Hepatocyte (in vitro differentiated cells): ENCODE measurements around the gene EGF. TPM values are rescaled to one million over a fixed set of nuclear protein-coding genes. Genes with fewer than 3 reads are reported as not detected.

Experiments
- DNase-seq: peaks from one replicate; pipeline ENCODE4 v3.0.0-alpha.2; 2016; ENCODE audit warnings: low spot score
- H2AFZ ChIP-seq: fragments of 200-600 bp; sonication (generic); 2 replicates; pipeline ENCODE4 v1.6.0; 2016; ENCODE audit warnings: antibody characterized with exemption, mild to moderate bottlenecking
- H3K27ac ChIP-seq: fragments of 200-600 bp; sonication (generic); 2 replicates; pipeline ENCODE4 v1.5.1; 2016; ENCODE audit warnings: mild to moderate bottlenecking
- H3K27me3 ChIP-seq: fragments of 200-600 bp; sonication (generic); 2 replicates; pipeline ENCODE4 v1.6.1; 2016
- H3K36me3 ChIP-seq: fragments of 200-600 bp; sonication (generic); replicated peaks from 2 replicates; pipeline ENCODE4 v1.5.1; 2016; ENCODE audit warnings: low read depth; ENCODE audit not compliant: insufficient read depth
- H3K4me1 ChIP-seq: fragments of 200-600 bp; sonication (generic); 2 replicates; pipeline ENCODE4 v1.5.1; 2016; ENCODE audit warnings: mild to moderate bottlenecking, moderate library complexity; ENCODE audit not compliant: insufficient read depth
- H3K4me2 ChIP-seq: fragments of 200-600 bp; sonication (generic); 2 replicates; pipeline ENCODE4 v1.6.0; 2016
- H3K4me3 ChIP-seq: fragments of 200-600 bp; sonication (generic); 2 replicates; pipeline ENCODE4 v1.5.1; 2016; ENCODE audit warnings: mild to moderate bottlenecking
- H3K79me2 ChIP-seq: fragments of 200-600 bp; sonication (generic); 2 replicates; pipeline ENCODE4 v1.6.0; 2017; ENCODE audit warnings: mild to moderate bottlenecking
- H3K9me2 ChIP-seq: fragments of 200-600 bp; sonication (generic); replicated peaks from 2 replicates; pipeline ENCODE4 v1.6.0; 2017; ENCODE audit warnings: mild to moderate bottlenecking; ENCODE audit not compliant: insufficient read depth
- H3K9me3 ChIP-seq: fragments of 200-600 bp; sonication (generic); 2 replicates; pipeline ENCODE4 v1.5.1; 2016; ENCODE audit warnings: low read depth, mild to moderate bottlenecking
- H4K20me1 ChIP-seq: fragments of 200-600 bp; sonication (generic); 2 replicates; pipeline ENCODE4 v1.6.0; 2016; ENCODE audit warnings: mild to moderate bottlenecking; ENCODE audit not compliant: insufficient read depth, poor library complexity, severe bottlenecking
- EZH2 ChIP-seq: fragments of 200-600 bp; sonication (generic); IDR thresholded peaks from 2 replicates; pipeline ENCODE4 v1.6.1; 2016; ENCODE audit warnings: antibody characterized with exemption, mild to moderate bottlenecking, borderline replicate concordance
- EZH2phosphoT487 ChIP-seq: fragments of 200-600 bp; sonication (generic); IDR thresholded peaks from one replicate; pipeline ENCODE4 v1.6.1; 2018; ENCODE audit warnings: antibody characterized with exemption, mild to moderate bottlenecking, low read depth, moderate library complexity; ENCODE audit not compliant: unreplicated experiment, severe bottlenecking
- WGBS: methylation state at CpG from one replicate; pipeline ENCODE4 v1.1.6; 2016; ENCODE audit warnings: low lambda C conversion rate; ENCODE audit errors: missing lambda C conversion rate; 5-methylcytosine and 5-hydroxymethylcytosine counted together
- polyA plus RNA-seq: library from polyadenylated mRNA; unstranded; fragments of >200 nt; fragmentation: Nextera tagmentation; extraction: Ambion mirVana; gene quantifications from 2 replicates; pipeline ENCODE4 v1.2.1, GENCODE V29; 2016
- total RNA-seq: library from RNA; depleted of rRNA; stranded (reverse); fragments of >200 nt; gene quantifications from 2 replicates; pipeline ENCODE4 v1.2.3, GENCODE V29; 2014
- TF ChIP-seq, protein P1 (sequence below): fragments of 200-600 bp; sonication (generic); IDR thresholded peaks from 2 replicates; pipeline ENCODE4 v1.5.1; 2016; ENCODE audit warnings: antibody characterized with exemption, mild to moderate bottlenecking; ENCODE audit not compliant: poor library complexity

EGF gene
- total and polyA plus RNA-seq, 2 experiments from 2014 or later = 5.0 to 18.0 TPM

GRCh38 chr4:109982521-109982920, 69.8 kb downstream of the EGF start:
- Histone ChIP-seq H3K27ac (no peak overlapping the region), H3K36me3 (no peaks in the 10 kb centered on the region), H2AFZ (no peak overlapping the region), H3K4me1 (no peaks in the 10 kb centered on the region), H3K79me2 (no peaks in the 10 kb centered on the region), H3K27me3 (no peaks in the 10 kb centered on the region), H4K20me1 (no peaks in the 10 kb centered on the region), H3K4me2 (no peak overlapping the region), H3K9me2 (no peaks in the 10 kb centered on the region), H3K4me3 (no peak overlapping the region), H3K9me3 (no peaks in the 10 kb centered on the region)
- WGBS = 83% methylated on average over 3 of the region's 3 CpGs
- DNase-seq = no peak
- TF ChIP-seq, protein P1, sequence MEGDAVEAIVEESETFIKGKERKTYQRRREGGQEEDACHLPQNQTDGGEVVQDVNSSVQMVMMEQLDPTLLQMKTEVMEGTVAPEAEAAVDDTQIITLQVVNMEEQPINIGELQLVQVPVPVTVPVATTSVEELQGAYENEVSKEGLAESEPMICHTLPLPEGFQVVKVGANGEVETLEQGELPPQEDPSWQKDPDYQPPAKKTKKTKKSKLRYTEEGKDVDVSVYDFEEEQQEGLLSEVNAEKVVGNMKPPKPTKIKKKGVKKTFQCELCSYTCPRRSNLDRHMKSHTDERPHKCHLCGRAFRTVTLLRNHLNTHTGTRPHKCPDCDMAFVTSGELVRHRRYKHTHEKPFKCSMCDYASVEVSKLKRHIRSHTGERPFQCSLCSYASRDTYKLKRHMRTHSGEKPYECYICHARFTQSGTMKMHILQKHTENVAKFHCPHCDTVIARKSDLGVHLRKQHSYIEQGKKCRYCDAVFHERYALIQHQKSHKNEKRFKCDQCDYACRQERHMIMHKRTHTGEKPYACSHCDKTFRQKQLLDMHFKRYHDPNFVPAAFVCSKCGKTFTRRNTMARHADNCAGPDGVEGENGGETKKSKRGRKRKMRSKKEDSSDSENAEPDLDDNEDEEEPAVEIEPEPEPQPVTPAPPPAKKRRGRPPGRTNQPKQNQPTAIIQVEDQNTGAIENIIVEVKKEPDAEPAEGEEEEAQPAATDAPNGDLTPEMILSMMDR = no peak
- TF ChIP-seq EZH2 (no peak), EZH2phosphoT487 (no peak)

GRCh38 chr4:109985993-109986974, 73.6 kb downstream of the EGF start:
- H3K27me3 ChIP-seq = no peaks in the 10 kb centered on the region
- H3K36me3 ChIP-seq = no peaks in the 10 kb centered on the region
- no peak overlapping the region for H3K4me2 ChIP-seq
- no peaks in the 10 kb centered on the region for H3K4me1 ChIP-seq
- DNase-seq = no peak
- H3K4me3 ChIP-seq = no peak overlapping the region
- no peaks in the 10 kb centered on the region for H3K79me2 ChIP-seq
- 90% methylated on average over 4 of the region's 4 CpGs for WGBS
- no peak overlapping the region for H3K27ac ChIP-seq
- H4K20me1 ChIP-seq = no peaks in the 10 kb centered on the region
- H2AFZ ChIP-seq = no peak overlapping the region
- H3K9me2 ChIP-seq = no peaks in the 10 kb centered on the region
- H3K9me3 ChIP-seq = no peaks in the 10 kb centered on the region
- TF ChIP-seq EZH2 (no peak), EZH2phosphoT487 (no peak)
- TF ChIP-seq, protein P1 = no peak

DNA sequence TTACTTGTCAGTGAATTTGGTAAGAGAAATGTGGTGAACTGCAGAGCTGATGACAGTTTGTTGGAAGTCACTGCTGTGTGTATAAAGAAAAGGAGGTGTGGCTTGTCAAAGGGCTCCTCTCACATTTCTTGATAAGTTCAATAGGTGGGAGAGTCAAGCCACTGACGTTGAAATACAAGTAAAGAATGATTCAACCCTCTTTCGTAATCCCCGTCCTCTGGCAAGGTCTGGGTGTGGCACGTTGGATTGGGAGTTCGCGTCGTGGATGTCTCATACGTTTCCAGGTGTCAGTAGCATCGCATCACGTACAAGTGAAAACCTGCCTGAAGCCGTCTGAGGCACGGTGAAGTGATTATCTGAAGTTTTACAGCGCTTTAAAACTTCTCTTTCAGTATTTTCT, 76.4 kb downstream of the EGF start:
- no peaks in the 10 kb centered on the region for H3K4me1 ChIP-seq
- H3K4me3 ChIP-seq = no peak overlapping the region
- TF ChIP-seq, protein P1 = no peak
- no peak for TF ChIP-seq EZH2
- no peak for TF ChIP-seq EZH2phosphoT487
- no peak overlapping the region for H3K4me2 ChIP-seq
- H3K36me3 ChIP-seq = no peaks in the 10 kb centered on the region
- H3K27ac ChIP-seq = peak overlapping the region; percentile 61
- no peak overlapping the region for H2AFZ ChIP-seq
- H4K20me1 ChIP-seq = no peaks in the 10 kb centered on the region
- DNase-seq = peak; percentile 54
- 54% methylated on average over 13 of the region's 13 CpGs for WGBS
- no peaks in the 10 kb centered on the region for H3K27me3 ChIP-seq
- no peaks in the 10 kb centered on the region for H3K9me3 ChIP-seq
- no peaks in the 10 kb centered on the region for H3K79me2 ChIP-seq
- no peaks in the 10 kb centered on the region for H3K9me2 ChIP-seq
